Spleen (tissue), 7 donors: Measurements from ENCODE around the gene DELE1.

ENCODE experiments used
- POLR2A ChIP-seq, 3 donors: fragments of 450-650 bp; IDR thresholded peaks; one replicate each; pipeline ENCODE4 v1.5.1; 2017; ENCODE audit warnings: antibody characterized with exemption in 3 of 3, mild to moderate bottlenecking in 1 of 3
- POLR2AphosphoS5 ChIP-seq, 3 donors: sonication (generic); formaldehyde crosslinking; IDR thresholded peaks; one replicate each; pipeline ENCODE4 v1.5.1; 2017; ENCODE audit warnings: antibody characterized with exemption in 3 of 3
- TF ChIP-seq, protein P1 (sequence below), 11 experiments: fragments of 200-600 bp in 7 of 11; fragments of 450-650 bp in 4 of 11; sonication (generic) in 4 of 11; IDR thresholded peaks in 8 of 11; conservative IDR thresholded peaks in 3 of 11; 1 replicate in 7 of 11; 2 replicates in 4 of 11; pipeline versions ENCODE4 v1.4.0 to v1.8.0; 2016 to 2021; ENCODE audit warnings: antibody characterized with exemption in 11 of 11, inconsistent platforms in 4 of 11, mild to moderate bottlenecking in 1 of 11
- donor health status: DM: no; HTN: no; CAD: no; lungs with moderate emphysema.
- donor health status: DM: no; HTN: no; CAD: no.
- donor health status: DM: no; HTN: no; CAD: no.

DNA sequence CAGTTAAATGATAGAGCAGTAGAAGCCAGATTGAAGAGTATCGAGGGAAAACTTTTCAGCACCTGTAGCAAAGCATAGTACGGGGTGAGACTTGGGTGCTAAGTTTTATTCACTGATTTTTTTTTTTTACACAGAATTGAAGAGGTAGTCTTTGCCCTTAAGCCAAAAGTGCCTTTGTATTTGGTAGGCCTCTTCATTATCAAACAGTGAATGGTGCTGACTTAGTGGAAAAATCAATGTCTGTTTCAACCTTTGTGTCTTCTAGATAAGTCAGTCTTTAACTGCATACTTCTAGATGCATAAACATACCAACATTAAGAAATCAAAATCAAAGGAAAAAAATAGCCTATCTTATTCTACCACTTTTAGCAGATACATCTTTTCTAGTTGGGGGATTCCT is 59.0 kb downstream of the DELE1 start:
- TF ChIP-seq, protein P1, sequence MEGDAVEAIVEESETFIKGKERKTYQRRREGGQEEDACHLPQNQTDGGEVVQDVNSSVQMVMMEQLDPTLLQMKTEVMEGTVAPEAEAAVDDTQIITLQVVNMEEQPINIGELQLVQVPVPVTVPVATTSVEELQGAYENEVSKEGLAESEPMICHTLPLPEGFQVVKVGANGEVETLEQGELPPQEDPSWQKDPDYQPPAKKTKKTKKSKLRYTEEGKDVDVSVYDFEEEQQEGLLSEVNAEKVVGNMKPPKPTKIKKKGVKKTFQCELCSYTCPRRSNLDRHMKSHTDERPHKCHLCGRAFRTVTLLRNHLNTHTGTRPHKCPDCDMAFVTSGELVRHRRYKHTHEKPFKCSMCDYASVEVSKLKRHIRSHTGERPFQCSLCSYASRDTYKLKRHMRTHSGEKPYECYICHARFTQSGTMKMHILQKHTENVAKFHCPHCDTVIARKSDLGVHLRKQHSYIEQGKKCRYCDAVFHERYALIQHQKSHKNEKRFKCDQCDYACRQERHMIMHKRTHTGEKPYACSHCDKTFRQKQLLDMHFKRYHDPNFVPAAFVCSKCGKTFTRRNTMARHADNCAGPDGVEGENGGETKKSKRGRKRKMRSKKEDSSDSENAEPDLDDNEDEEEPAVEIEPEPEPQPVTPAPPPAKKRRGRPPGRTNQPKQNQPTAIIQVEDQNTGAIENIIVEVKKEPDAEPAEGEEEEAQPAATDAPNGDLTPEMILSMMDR (IDR thresholded peaks at IDR 0.05 in 8 of 11, conservative IDR thresholded peaks at IDR 0.05 in 3 of 11) = no peak
- TF ChIP-seq POLR2AphosphoS5 (IDR thresholded peaks at IDR 0.05) (no peak), POLR2A (IDR thresholded peaks at IDR 0.05) (no peak)
